ENCODE data around the gene PCDH19. TPM values are rescaled to one million over a fixed set of nuclear protein-coding genes. Genes with fewer than 3 reads are reported as not detected.

Gene PCDH19
- total and polyA plus RNA-seq, 7 experiments from 2014 or later: 0.05 TPM; not detected in 4

GRCh38 chrX:100265179-100265578 lies 144.9 kb downstream of the PCDH19 start:
- no peak overlapping the region for H3K27ac Mint-ChIP-seq
- ChIA-PET CTCF (no interaction called here), POLR2A (no interaction called here)
- ATAC-seq (no peak), DNase-seq (no peak)
- H3K4me3 Mint-ChIP-seq: no peak overlapping the region
- H3K27ac ChIP-seq (ENCODE audit: low read depth, low read length): no peak overlapping the region
- no peaks in the 10 kb centered on the region for H3K9me3 ChIP-seq (ENCODE audit: control insufficient read depth in 2 of 3, low read length in 3 of 3)
- H3K4me1 Mint-ChIP-seq: no peaks in the 10 kb centered on the region
- H3K27me3 Mint-ChIP-seq: no peaks in the 10 kb centered on the region
- intact Hi-C loops (cut with micrococcal nuclease): no loop called here
- H3K9me3 Mint-ChIP-seq: peaks cover 0 to 7% (median 2%) of the 10 kb centered on the region in 11 donors
- no peaks in the 10 kb centered on the region for H3K27me3 ChIP-seq (ENCODE audit: control insufficient read depth in 2 of 2, insufficient read depth in 2 of 2, low read length in 2 of 2)
- H3K4me1 ChIP-seq (ENCODE audit: control insufficient read depth in 2 of 2, insufficient read depth in 2 of 2, low read length in 2 of 2): no peaks in the 10 kb centered on the region
- no peak overlapping the region for H3K4me3 ChIP-seq (ENCODE audit: low read length)
- no peaks in the 10 kb centered on the region for H3K36me3 ChIP-seq (ENCODE audit: control insufficient read depth in 2 of 3, insufficient read depth in 3 of 3, low read length in 3 of 3)
- H3K36me3 Mint-ChIP-seq: no peaks in the 10 kb centered on the region

DNA sequence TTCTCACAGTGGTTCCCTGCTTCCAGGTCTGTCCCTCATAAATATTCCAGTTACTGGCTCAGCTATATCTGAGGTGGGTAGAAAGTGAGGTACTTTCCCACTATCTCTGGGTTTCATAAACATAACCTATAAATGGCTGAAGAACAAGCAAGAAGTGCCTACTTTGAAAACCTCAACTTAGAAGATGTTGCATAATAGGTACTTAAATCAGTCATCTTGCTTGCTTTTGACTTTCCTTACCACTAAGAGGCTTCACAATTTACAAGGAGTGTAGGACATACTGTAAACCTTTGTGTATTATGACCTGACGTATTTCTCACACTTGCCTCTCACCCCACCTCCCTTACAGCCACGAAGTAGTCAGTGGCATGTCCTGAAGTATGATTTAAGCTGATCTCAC lies 145.9 kb downstream of the PCDH19 start:
- no peaks in the 10 kb centered on the region for H3K27me3 ChIP-seq (ENCODE audit: control insufficient read depth in 2 of 2, insufficient read depth in 2 of 2, low read length in 2 of 2)
- no peak for ATAC-seq
- intact Hi-C loops (cut with micrococcal nuclease): no loop called here
- no peak for DNase-seq
- no peaks in the 10 kb centered on the region for H3K9me3 ChIP-seq (ENCODE audit: control insufficient read depth in 2 of 3, low read length in 3 of 3)
- no peaks in the 10 kb centered on the region for H3K36me3 ChIP-seq (ENCODE audit: control insufficient read depth in 2 of 3, insufficient read depth in 3 of 3, low read length in 3 of 3)
- no peak overlapping the region for H3K27ac ChIP-seq (ENCODE audit: low read depth, low read length)
- H3K27me3 Mint-ChIP-seq: no peaks in the 10 kb centered on the region
- ChIA-PET POLR2A (no interaction called here), CTCF (no interaction called here)
- no peak overlapping the region for H3K27ac Mint-ChIP-seq
- H3K9me3 Mint-ChIP-seq: peaks cover 0 to 5% (median 0%) of the 10 kb centered on the region in 11 donors
- no peaks in the 10 kb centered on the region for H3K36me3 Mint-ChIP-seq
- H3K4me1 Mint-ChIP-seq: no peaks in the 10 kb centered on the region
- H3K4me3 Mint-ChIP-seq: no peak overlapping the region
- no peaks in the 10 kb centered on the region for H3K4me1 ChIP-seq (ENCODE audit: control insufficient read depth in 2 of 2, insufficient read depth in 2 of 2, low read length in 2 of 2)
- no peak overlapping the region for H3K4me3 ChIP-seq (ENCODE audit: low read length)

GRCh38 chrX:100263650-100264049 lies 146.4 kb downstream of the PCDH19 start:
- ChIA-PET CTCF (no interaction called here), POLR2A (no interaction called here)
- Histone ChIP-seq H3K4me1 (ENCODE audit: control insufficient read depth in 2 of 2, insufficient read depth in 2 of 2, low read length in 2 of 2) (no peaks in the 10 kb centered on the region), H3K36me3 (ENCODE audit: control insufficient read depth in 2 of 3, insufficient read depth in 3 of 3, low read length in 3 of 3) (no peaks in the 10 kb centered on the region), H3K4me3 (ENCODE audit: low read length) (no peak overlapping the region), H3K27ac (ENCODE audit: low read depth, low read length) (no peak overlapping the region), H3K9me3 (ENCODE audit: control insufficient read depth in 2 of 3, low read length in 3 of 3) (no peaks in the 10 kb centered on the region), H3K27me3 (ENCODE audit: control insufficient read depth in 2 of 2, insufficient read depth in 2 of 2, low read length in 2 of 2) (no peaks in the 10 kb centered on the region)
- Mint-ChIP-seq H3K27ac (no peak overlapping the region), H3K4me1 (no peaks in the 10 kb centered on the region), H3K9me3 (peaks cover 0 to 4% (median 0%) of the 10 kb centered on the region in 11 donors), H3K27me3 (no peaks in the 10 kb centered on the region), H3K36me3 (no peaks in the 10 kb centered on the region), H3K4me3 (no peak overlapping the region)
- intact Hi-C loops (cut with micrococcal nuclease): no loop called here
- ATAC-seq: no peak
- DNase-seq: no peak

DNA sequence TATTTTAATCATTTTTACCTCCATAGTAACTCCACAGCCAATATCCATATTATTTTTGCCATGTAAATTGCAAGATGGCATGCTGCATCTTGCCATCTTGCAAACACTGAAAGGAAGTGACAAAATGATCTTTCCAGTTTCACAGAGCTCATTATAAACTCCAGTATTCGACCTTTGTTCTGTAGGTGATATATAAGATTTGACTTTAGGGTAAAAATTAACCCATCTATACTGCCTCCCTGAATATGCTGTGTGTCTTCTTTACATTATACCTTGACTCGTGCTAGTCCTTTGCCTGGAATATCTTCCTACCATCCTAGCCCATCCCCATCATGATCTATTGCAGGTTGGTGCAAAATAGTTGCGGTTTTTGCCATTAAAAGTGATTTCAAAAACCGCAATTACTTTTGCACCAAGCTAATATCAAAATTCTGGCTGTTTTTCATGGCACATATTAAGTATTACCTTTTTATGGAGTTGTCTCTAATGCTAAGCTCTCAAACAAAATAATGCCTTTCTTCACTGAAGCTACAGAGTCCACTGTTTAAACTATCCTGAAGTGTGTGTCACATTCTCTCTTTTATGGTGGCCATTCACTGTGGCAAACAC lies 161.1 kb downstream of the PCDH19 start:
- CTCF ChIA-PET: no interaction called here
- Mint-ChIP-seq H3K27me3 (no peaks in the 10 kb centered on the region), H3K9me3 (peaks cover 0 to 7% (median 0%) of the 10 kb centered on the region in 11 donors), H3K36me3 (peaks cover 0 to 4% (median 0%) of the 10 kb centered on the region in 5 donors), H3K4me1 (no peaks in the 10 kb centered on the region), H3K4me3 (no peak overlapping the region), H3K27ac (no peak overlapping the region)
- Histone ChIP-seq H3K27ac (ENCODE audit: low read depth, low read length) (no peak overlapping the region), H3K27me3 (ENCODE audit: control insufficient read depth in 2 of 2, insufficient read depth in 2 of 2, low read length in 2 of 2) (no peaks in the 10 kb centered on the region), H3K9me3 (ENCODE audit: control insufficient read depth in 2 of 3, low read length in 3 of 3) (no peaks in the 10 kb centered on the region), H3K36me3 (ENCODE audit: control insufficient read depth in 2 of 3, insufficient read depth in 3 of 3, low read length in 3 of 3) (no peaks in the 10 kb centered on the region), H3K4me3 (ENCODE audit: low read length) (no peak overlapping the region), H3K4me1 (ENCODE audit: control insufficient read depth in 2 of 2, insufficient read depth in 2 of 2, low read length in 2 of 2) (no peaks in the 10 kb centered on the region)
- POLR2A ChIA-PET: no interaction called here
- intact Hi-C loops (cut with micrococcal nuclease): no loop called here
- ATAC-seq (no peak), DNase-seq (no peak)

DNA sequence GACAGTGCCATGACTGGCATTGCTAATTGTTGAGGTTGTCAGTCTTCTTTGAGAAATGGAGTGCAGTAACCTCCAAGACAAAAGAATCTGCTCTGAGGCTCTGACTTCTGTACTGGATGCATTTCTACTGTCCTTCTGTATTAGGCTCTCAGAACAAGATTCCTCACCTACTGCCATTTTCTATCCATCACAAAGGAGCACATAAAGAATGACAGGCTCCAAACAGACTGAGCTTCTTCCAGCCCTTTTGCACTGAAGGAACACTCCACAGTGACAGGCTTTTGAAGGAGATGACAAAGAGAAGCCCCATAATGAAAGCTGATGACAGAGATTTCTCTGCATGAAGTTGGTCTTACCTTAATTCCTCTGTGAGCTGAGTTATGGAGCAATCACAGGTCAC lies 162.2 kb downstream of the PCDH19 start:
- Mint-ChIP-seq H3K36me3 (peaks cover 0 to 4% (median 0%) of the 10 kb centered on the region in 5 donors), H3K4me1 (no peaks in the 10 kb centered on the region), H3K9me3 (peaks cover 0 to 6% (median 0%) of the 10 kb centered on the region in 11 donors), H3K4me3 (no peak overlapping the region), H3K27ac (no peak overlapping the region), H3K27me3 (no peaks in the 10 kb centered on the region)
- H3K27me3 ChIP-seq (ENCODE audit: control insufficient read depth in 2 of 2, insufficient read depth in 2 of 2, low read length in 2 of 2): no peaks in the 10 kb centered on the region
- no peak for ATAC-seq
- intact Hi-C loops (cut with micrococcal nuclease): no loop called here
- ChIA-PET POLR2A (no interaction called here), CTCF (no interaction called here)
- no peak for DNase-seq
- no peaks in the 10 kb centered on the region for H3K4me1 ChIP-seq (ENCODE audit: control insufficient read depth in 2 of 2, insufficient read depth in 2 of 2, low read length in 2 of 2)
- no peak overlapping the region for H3K27ac ChIP-seq (ENCODE audit: low read depth, low read length)
- no peaks in the 10 kb centered on the region for H3K9me3 ChIP-seq (ENCODE audit: control insufficient read depth in 2 of 3, low read length in 3 of 3)
- no peak overlapping the region for H3K4me3 ChIP-seq (ENCODE audit: low read length)
- no peaks in the 10 kb centered on the region for H3K36me3 ChIP-seq (ENCODE audit: control insufficient read depth in 2 of 3, insufficient read depth in 3 of 3, low read length in 3 of 3)

DNA sequence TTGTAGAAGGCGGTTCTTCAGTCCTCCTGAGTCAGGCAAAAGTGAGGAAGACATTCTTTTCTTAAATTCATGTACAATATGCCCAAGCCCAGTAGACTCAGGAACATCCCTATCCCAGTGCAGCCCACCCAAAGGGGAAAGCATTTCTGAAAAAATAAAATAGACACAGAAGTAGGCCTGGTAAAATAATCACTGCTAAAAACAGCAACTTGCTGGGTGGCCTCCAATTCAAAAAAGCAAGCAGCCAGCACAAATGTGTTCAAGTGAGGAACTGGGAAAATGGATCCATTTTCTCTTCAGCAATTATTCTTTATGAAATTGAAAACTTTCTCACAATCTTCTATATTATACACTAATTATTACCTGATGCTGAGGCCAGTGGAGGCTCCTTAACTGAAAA lies 165.4 kb downstream of the PCDH19 start:
- H3K9me3 ChIP-seq (ENCODE audit: control insufficient read depth in 2 of 3, low read length in 3 of 3): no peaks in the 10 kb centered on the region
- H3K27ac Mint-ChIP-seq: no peak overlapping the region
- H3K4me1 Mint-ChIP-seq: no peaks in the 10 kb centered on the region
- no peaks in the 10 kb centered on the region for H3K27me3 ChIP-seq (ENCODE audit: control insufficient read depth in 2 of 2, insufficient read depth in 2 of 2, low read length in 2 of 2)
- H3K4me3 ChIP-seq (ENCODE audit: low read length): no peak overlapping the region
- H3K27ac ChIP-seq (ENCODE audit: low read depth, low read length): no peak overlapping the region
- intact Hi-C loops (cut with micrococcal nuclease): no loop called here
- no peaks in the 10 kb centered on the region for H3K36me3 ChIP-seq (ENCODE audit: control insufficient read depth in 2 of 3, insufficient read depth in 3 of 3, low read length in 3 of 3)
- no peaks in the 10 kb centered on the region for H3K4me1 ChIP-seq (ENCODE audit: control insufficient read depth in 2 of 2, insufficient read depth in 2 of 2, low read length in 2 of 2)
- H3K4me3 Mint-ChIP-seq: no peak overlapping the region
- H3K36me3 Mint-ChIP-seq: peaks cover 0 to 4% (median 0%) of the 10 kb centered on the region in 5 donors
- DNase-seq (no peak), ATAC-seq (no peak)
- no peaks in the 10 kb centered on the region for H3K27me3 Mint-ChIP-seq
- ChIA-PET CTCF (no interaction called here), POLR2A (no interaction called here)
- H3K9me3 Mint-ChIP-seq: peaks cover 0 to 6% (median 0%) of the 10 kb centered on the region in 11 donors

All from naive thymus-derived CD4-positive, alpha-beta T cell (primary cell).